ENCODE data around the gene KRT5.

GRCh38 chr12:52527121-52527800, 7.1 kb upstream of the KRT5 start:
- TF ChIP-seq POLR2A (IDR thresholded peaks at IDR 0.05; ENCODE audit: low read depth, low read length) (no peak), MYC (IDR thresholded peaks at IDR 0.05; ENCODE audit: low read depth, low read length) (no peak), CTCF (IDR thresholded peaks at IDR 0.05; ENCODE audit: extremely low read depth in 1 of 2, insufficient read depth in 1 of 2, low read depth in 1 of 2, low read length in 2 of 2) (no peak), EZH2 (IDR thresholded peaks at IDR 0.05; ENCODE audit: borderline replicate concordance, low read depth, low read length, severe bottlenecking) (no peak), FOS (IDR thresholded peaks at IDR 0.05; ENCODE audit: borderline replicate concordance, insufficient read depth, low read length) (no peak), MAX (IDR thresholded peaks at IDR 0.05; ENCODE audit: insufficient read depth, insufficient read length) (no peak), POLR2AphosphoS5 (IDR thresholded peaks at IDR 0.05; ENCODE audit: insufficient read depth, low read depth, low read length) (no peak), JUN (IDR thresholded peaks at IDR 0.05; ENCODE audit: borderline replicate concordance, insufficient read depth, insufficient read length, low read depth) (no peak), GATA2 (IDR thresholded peaks at IDR 0.05; ENCODE audit: insufficient read depth, insufficient read length, low read depth, low read length) (no peak)
